ENCODE data around the gene MPDU1.

GRCh38 chr17:7591596-7591995 is 7.9 kb downstream of the MPDU1 start:
- TF ChIP-seq, protein P1, sequence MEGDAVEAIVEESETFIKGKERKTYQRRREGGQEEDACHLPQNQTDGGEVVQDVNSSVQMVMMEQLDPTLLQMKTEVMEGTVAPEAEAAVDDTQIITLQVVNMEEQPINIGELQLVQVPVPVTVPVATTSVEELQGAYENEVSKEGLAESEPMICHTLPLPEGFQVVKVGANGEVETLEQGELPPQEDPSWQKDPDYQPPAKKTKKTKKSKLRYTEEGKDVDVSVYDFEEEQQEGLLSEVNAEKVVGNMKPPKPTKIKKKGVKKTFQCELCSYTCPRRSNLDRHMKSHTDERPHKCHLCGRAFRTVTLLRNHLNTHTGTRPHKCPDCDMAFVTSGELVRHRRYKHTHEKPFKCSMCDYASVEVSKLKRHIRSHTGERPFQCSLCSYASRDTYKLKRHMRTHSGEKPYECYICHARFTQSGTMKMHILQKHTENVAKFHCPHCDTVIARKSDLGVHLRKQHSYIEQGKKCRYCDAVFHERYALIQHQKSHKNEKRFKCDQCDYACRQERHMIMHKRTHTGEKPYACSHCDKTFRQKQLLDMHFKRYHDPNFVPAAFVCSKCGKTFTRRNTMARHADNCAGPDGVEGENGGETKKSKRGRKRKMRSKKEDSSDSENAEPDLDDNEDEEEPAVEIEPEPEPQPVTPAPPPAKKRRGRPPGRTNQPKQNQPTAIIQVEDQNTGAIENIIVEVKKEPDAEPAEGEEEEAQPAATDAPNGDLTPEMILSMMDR (IDR thresholded peaks at IDR 0.05; ENCODE audit: borderline replicate concordance, extremely low read depth, low read length, poor library complexity, severe bottlenecking), result no peak
- no peak for TF ChIP-seq EZH2 (IDR thresholded peaks at IDR 0.05; ENCODE audit: borderline replicate concordance, low read depth, low read length, severe bottlenecking)

Measured in DND-41 (cell line).